HG03159 (cell line): Measurements from ENCODE around the gene EN2.

Source experiments
- ATAC-seq: cut with Tn5 transposase; IDR thresholded peaks from one replicate; pipeline ENCODE4 v1.9.1; 2021; ENCODE audit warnings: mild to moderate bottlenecking, moderate library complexity; ENCODE audit not compliant: unreplicated experiment

Gene EN2

GRCh38 chr7:155458111-155458877, at the start of gene EN2:
Gene EN2 (plus strand): TSS chr7:155458129. CDS start chr7:155458378, 249 bp downstream.
- no peak for ATAC-seq

GRCh38 chr7:155408651-155409586, 49.0 kb upstream of the EN2 start:
- ATAC-seq: no peak

GRCh38 chr7:155409980-155410379, 47.9 kb upstream of the EN2 start:
- ATAC-seq: no peak

- no peak for ATAC-seq
Measured at GRCh38 chr7:155410431-155410830, 47.5 kb upstream of the EN2 start.

- ATAC-seq: no peak
Measured at GRCh38 chr7:155411718-155412415, 46.1 kb upstream of the EN2 start.

- peak; percentile 88 for ATAC-seq
Measured at GRCh38 chr7:155412416-155413253, 45.3 kb upstream of the EN2 start.

- no peak for ATAC-seq
Measured at GRCh38 chr7:155414547-155415492, 43.1 kb upstream of the EN2 start.

- no peak for ATAC-seq
Measured at GRCh38 chr7:155416646-155417380, 41.1 kb upstream of the EN2 start.

GRCh38 chr7:155418304-155418703, 39.6 kb upstream of the EN2 start:
- ATAC-seq: no peak

GRCh38 chr7:155418941-155419755, 38.8 kb upstream of the EN2 start:
- no peak for ATAC-seq

GRCh38 chr7:155420116-155420515, 37.8 kb upstream of the EN2 start:
- no peak for ATAC-seq

- no peak for ATAC-seq
Measured at GRCh38 chr7:155422151-155422550, 35.8 kb upstream of the EN2 start.

- no peak for ATAC-seq
Measured at GRCh38 chr7:155422599-155423336, 35.2 kb upstream of the EN2 start.

GRCh38 chr7:155423337-155424285, 34.3 kb upstream of the EN2 start:
- ATAC-seq: no peak

- ATAC-seq: no peak
Measured at GRCh38 chr7:155424301-155425010, 33.5 kb upstream of the EN2 start.
